NCI-H2081 treated with DMSO at 0.1 percent for 48 hours (cell line): ENCODE data around the gene HSPB1.
"Not testable (repeated sequence)": the region's sequence is repeated elsewhere in the genome, so short reads cannot be mapped to it uniquely, and the experiment has no call there.

Experiments used
- DNase-seq: peaks from one replicate; lab custom pipeline; 2025; lab: John Stamatoyannopoulos, UW

The HSPB1 gene

GRCh38 chr7:76333511-76334101, 31.1 kb downstream of the HSPB1 start:
- no peak for DNase-seq

DNA sequence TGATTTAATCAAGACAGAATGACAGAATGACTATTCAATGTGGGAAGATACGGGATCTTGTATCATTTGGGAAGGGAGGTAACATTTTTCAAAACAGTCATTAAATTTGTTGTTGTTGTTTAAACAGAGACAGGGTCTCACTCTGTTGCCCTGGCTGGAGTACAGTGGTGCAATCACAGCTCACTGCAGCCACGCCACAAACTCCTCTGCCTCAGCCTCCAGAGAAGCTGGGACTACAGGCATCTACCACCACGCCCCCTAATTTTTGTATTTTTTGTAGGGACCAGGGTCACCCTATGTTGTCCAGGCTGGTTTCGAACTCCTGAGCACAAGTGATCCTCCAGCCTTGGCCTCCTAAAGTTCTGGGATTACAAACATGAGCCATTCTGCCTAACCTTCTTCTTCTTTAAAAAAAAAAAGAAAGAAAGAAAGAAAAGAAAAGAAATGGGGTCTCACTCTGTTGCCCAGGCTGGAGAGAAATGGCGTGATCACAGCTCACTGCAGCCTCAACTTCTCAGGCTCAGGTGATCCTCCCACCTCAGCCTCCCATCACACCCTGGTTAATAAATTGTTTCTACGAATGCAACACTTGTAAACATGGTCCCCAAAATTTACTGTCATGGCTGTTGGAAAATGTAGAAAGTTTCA, 32.0 kb downstream of the HSPB1 start:
- DNase-seq, result no peak

DNA sequence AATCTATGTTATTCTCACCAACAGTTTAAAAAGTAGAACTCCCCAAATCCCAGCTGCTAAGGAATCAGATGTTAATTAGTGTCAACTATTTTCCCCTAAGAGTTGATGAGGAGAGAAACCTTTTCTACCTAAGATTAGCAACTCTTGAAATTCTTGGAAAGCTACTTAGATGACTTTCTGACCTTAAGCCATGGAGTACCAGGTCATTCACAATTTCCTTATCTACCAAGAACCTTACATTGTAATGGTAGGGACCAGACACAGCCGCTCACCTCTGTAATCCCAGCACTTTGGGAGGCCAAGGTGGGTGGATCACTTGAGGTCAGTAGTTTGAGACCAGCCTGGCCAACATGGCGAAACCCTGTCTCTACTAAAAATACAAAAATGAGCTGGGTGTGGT, 32.9 kb downstream of the HSPB1 start:
- DNase-seq, result not testable (repeated sequence)

GRCh38 chr7:76336094-76336493, 33.6 kb downstream of the HSPB1 start:
- DNase-seq, result no peak

DNA sequence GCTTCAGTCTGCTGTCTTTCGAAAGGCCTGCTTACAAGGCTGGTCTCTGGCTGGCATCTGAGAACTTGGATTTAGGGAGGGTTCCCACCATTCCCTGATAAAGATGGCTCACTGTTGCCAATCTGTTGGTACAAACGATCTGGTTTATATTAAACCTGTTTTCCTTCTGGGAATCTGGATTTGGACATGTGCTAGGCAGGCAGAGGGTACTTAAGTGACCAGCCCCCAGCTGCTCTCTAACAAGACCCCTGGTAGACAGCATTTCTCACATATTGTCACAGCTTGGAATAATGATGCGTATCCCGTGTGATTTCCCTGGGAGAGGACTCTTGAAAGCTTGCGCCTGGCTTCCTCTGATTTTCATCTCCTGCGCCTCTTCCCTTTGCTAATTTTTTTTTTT, 34.7 kb downstream of the HSPB1 start:
- no peak for DNase-seq

DNA sequence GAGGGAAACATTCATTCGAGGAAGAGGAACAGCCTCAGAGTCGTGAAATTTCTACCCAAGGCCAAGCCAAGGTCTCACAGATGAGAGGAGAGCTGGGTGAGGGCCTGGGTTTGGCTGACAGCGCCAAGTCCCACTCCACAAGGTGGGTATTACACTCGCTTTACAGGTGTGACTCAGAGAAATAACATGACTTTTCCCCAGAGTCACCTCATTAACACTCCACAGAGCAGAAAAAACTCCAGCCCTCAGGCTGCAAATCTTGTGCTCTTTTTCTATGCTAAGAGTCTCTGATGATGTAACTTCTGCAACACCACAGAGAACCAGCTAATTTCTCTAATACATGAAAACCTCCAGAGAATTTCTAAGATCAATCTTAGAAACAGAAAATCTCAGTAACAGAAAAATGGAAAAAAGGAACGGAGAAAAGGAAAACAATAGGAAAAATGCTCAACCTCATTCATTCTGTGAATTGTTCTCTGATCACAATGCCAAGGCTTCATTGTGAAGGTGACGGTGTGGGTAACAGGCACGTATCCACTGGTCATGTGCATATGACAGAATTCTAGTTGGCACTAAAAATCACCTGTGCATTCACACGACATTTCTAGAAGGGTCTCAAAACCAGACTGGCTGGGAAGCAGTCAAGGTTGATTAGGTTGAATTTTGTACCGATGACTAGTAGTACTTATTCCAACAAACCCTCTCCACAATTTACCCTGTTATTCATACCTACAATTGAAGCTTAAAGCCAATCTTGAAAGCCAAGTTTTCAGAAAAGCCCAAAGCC, 36.0 kb downstream of the HSPB1 start:
- DNase-seq, result no peak

DNA sequence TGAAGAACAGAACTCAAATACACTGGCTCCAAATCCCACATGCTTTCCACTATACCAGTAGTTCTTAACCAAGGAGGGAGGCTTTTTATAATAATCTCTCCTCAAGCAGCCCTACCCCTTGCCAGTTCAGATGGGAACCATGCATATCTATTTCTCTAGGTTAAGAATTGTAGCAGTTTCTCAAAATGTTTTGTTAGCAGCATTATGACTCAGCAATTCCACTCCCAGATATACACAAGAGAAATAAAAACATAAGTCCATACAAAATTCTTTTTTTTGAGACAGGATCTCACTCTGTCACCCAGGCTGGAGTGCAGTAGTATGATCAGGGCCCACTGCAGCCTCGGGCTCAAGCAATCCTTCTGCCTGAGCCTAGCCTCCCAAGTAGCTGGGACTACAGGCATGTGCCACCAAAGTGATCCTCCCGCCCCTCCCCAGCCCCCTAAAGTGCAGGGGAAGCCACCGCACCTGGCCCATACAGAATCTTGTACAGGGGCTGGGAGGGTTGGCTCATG, 38.2 kb downstream of the HSPB1 start:
- DNase-seq, result no peak

DNA sequence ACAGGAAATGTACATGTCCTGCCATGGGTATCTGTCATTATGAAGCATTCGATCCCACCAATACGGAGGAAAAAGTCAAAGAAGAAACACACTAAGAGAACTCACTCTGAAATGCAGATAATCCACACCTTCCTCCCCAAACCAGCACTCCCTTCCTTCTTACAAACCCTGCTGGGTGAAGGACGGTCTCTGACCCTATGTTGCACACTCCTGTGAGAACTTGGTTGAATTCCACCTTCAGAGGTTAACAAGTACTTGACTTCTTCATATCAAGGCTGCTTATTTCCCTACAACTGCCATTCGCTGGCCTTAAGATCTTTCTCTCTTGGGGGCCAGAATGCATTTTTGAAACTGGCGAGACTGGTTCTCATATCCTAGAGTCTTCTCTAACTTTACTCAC, 39.7 kb downstream of the HSPB1 start:
- no peak for DNase-seq

DNA sequence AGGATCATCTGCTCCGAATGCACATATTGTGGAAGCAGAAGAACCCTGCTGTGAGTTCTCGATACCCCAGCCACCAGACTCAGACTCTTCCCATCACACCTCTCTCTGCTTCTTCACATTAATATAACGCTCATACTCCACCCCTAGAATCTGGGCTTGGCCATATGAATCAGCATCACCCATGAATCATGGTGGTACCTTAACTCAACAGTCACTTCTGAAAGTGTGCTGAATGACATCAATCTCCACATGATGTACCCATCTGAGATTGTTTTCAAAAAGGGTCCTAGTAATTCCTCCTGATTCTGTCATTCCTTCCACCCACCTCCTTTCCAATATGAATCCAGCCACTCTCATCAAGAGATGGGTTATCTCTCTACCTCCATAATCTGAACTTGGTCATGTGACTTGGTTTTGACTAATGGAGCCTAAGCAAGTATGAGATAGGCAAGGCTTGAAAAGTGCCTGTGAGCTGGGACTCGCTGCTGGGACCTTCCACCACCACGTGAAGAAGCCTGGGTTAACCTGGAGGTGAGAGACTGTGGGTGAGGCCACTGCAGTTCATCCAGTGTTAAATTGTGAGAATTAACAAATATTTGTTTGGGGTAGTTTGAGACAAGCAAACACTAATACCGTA, 40.9 kb downstream of the HSPB1 start:
- no peak for DNase-seq

- no peak for DNase-seq
These were observed 41.5 kb downstream of the HSPB1 start for GRCh38 chr7:76343931-76344321.

- no peak for DNase-seq
These were observed 43.6 kb downstream of the HSPB1 start for GRCh38 chr7:76346097-76346496.

- DNase-seq, result no peak
These were observed 44.3 kb downstream of the HSPB1 start for GRCh38 chr7:76346778-76347177.

- DNase-seq, result no peak
These were observed 45.2 kb downstream of the HSPB1 start for GRCh38 chr7:76347710-76348109.

DNA sequence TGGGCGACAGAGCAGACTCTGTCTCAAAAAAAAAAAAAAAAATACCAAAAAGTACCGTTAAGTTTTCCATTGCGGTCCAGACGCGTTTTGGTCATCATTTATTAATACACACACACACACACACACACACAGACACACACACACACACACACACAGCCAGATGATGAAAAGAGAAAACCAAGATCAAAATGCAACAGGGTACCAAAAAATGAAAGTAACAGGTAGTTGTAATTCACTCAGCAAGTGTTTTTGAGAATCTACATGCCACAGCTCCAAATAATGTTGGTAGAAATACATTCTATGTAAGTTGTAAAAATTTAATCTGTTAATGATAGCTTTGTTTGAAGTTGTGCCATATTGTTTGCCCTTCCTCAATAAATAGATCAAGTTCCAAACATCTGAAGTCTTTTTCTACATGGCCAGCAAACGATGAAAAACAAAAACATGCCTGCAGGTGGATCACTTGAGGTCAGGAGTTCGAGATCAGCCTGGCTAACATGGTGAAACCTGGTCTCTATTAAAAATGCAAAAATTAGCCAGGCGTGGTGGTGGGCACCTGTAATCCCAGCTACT, 46.9 kb downstream of the HSPB1 start:
- DNase-seq, result no peak

- no peak for DNase-seq
These were observed 48.9 kb downstream of the HSPB1 start for GRCh38 chr7:76351372-76351771.

- DNase-seq, result no peak
These were observed 49.7 kb downstream of the HSPB1 start for GRCh38 chr7:76352193-76352592.

- DNase-seq, result no peak
These were observed 51.3 kb downstream of the HSPB1 start for GRCh38 chr7:76353744-76354143.
